BJ (cell line): ENCODE measurements around the gene FAM167B. TPM values are rescaled to one million over a fixed set of nuclear protein-coding genes. Genes with fewer than 3 reads are reported as not detected.
"Not testable (repeated sequence)": the region's sequence is repeated elsewhere in the genome, so short reads cannot be mapped to it uniquely, and the experiment has no call there.

Experiments
- CTCF ChIA-PET: fragments of 350-600 bp; formaldehyde crosslinking; extraction: SDS; loops from one replicate; lab custom pipeline; 2021; ENCODE audit warnings: antibody characterized with exemption, inconsistent platforms; lab: Yijun Ruan, JAX
- POLR2A ChIA-PET: fragments of 300-600 bp; sonication (Branson Sonifier 250); formaldehyde crosslinking; extraction: SDS; loops from one replicate; lab custom pipeline; 2021; ENCODE audit warnings: antibody characterized with exemption; lab: Charles Lee
- DNase-seq: peaks from one replicate; pipeline ENCODE4 v3.0.0-alpha.2; 2011; ENCODE audit warnings: low read depth
- H3K27me3 ChIP-seq: 2 replicates; pipeline ENCODE4 v1.6.0; 2011; ENCODE audit warnings: low read length; ENCODE audit not compliant: control insufficient read depth, insufficient read depth
- H3K36me3 ChIP-seq: 2 replicates; pipeline ENCODE4 v1.5.1; 2011; ENCODE audit warnings: low read length; ENCODE audit not compliant: control insufficient read depth, insufficient read depth
- H3K4me3 ChIP-seq: 2 replicates; pipeline ENCODE4 v1.5.1; 2011; ENCODE audit warnings: low read depth, mild to moderate bottlenecking, control low read depth, low read length
- polyA plus RNA-seq: library from polyadenylated mRNA; depleted of rRNA; stranded (reverse); fragments of >200 nt; gene quantifications from 2 replicates; pipeline ENCODE4 v1.2.3, GENCODE V29; 2011
- TF ChIP-seq, protein P1 (sequence below): IDR thresholded peaks from 2 replicates; pipeline ENCODE4 v1.5.1; 2011; ENCODE audit warnings: low read depth, mild to moderate bottlenecking, control low read depth, inconsistent platforms, low read length, moderate library complexity; ENCODE audit not compliant: insufficient read depth

FAM167B gene
- polyA plus RNA-seq, 1 experiment: 3.5 TPM

DNA sequence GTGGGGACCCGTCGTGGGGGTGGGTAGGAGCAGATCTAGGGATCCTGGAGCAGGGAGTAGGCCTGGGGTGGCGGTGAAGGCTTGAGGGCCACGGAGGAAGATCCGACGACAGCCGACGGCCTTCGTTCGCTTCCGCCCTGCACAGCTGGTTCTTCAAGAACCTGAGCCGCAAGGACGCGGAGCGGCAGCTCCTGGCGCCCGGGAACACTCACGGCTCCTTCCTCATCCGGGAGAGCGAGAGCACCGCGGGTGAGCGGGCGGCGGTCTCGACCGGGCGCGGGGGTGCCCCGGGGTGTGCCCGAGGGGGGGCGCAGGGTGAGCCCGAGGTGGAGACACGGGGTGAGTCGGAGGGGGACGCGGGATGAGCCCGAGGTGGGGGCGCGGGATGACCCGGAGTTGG, 28.4 kb downstream of the FAM167B start:
- no peaks in the 10 kb centered on the region for H3K36me3 ChIP-seq
- ChIA-PET CTCF (no interaction called here), POLR2A (no interaction called here)
- peaks cover 22% of the 10 kb centered on the region for H3K27me3 ChIP-seq
- DNase-seq: no peak
- TF ChIP-seq, protein P1, sequence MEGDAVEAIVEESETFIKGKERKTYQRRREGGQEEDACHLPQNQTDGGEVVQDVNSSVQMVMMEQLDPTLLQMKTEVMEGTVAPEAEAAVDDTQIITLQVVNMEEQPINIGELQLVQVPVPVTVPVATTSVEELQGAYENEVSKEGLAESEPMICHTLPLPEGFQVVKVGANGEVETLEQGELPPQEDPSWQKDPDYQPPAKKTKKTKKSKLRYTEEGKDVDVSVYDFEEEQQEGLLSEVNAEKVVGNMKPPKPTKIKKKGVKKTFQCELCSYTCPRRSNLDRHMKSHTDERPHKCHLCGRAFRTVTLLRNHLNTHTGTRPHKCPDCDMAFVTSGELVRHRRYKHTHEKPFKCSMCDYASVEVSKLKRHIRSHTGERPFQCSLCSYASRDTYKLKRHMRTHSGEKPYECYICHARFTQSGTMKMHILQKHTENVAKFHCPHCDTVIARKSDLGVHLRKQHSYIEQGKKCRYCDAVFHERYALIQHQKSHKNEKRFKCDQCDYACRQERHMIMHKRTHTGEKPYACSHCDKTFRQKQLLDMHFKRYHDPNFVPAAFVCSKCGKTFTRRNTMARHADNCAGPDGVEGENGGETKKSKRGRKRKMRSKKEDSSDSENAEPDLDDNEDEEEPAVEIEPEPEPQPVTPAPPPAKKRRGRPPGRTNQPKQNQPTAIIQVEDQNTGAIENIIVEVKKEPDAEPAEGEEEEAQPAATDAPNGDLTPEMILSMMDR: no peak
- no peak overlapping the region for H3K4me3 ChIP-seq

- Histone ChIP-seq H3K27me3 (peaks cover 22% of the 10 kb centered on the region), H3K36me3 (no peaks in the 10 kb centered on the region), H3K4me3 (no peak overlapping the region)
- ChIA-PET POLR2A (no interaction called here), CTCF (no interaction called here)
- TF ChIP-seq, protein P1: no peak
- DNase-seq: no peak
These were observed 29.2 kb downstream of the FAM167B start for GRCh38 chr1:32276032-32276782.

DNA sequence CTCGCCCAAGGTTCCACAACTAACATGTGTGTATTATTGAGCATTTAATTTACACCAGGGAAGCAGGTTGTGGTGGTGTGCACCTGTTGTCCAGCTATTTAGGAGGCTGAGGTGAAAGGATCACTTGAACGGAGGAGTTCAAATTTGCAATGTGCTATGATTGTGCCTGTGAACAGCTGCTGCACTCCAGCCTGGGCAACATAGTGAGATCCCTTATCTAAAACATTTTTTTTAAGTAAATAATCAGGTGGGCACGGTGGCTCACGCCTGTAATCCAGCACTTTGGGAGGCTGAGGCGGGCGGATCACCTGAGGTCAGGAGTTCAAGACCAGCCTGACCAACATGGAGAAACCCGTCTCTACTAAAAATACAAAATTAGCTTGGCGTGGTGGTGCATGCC, 37.8 kb downstream of the FAM167B start:
- H3K36me3 ChIP-seq, POLR2A ChIA-PET, CTCF ChIA-PET, H3K27me3 ChIP-seq, H3K4me3 ChIP-seq, DNase-seq: not testable (repeated sequence)

DNA sequence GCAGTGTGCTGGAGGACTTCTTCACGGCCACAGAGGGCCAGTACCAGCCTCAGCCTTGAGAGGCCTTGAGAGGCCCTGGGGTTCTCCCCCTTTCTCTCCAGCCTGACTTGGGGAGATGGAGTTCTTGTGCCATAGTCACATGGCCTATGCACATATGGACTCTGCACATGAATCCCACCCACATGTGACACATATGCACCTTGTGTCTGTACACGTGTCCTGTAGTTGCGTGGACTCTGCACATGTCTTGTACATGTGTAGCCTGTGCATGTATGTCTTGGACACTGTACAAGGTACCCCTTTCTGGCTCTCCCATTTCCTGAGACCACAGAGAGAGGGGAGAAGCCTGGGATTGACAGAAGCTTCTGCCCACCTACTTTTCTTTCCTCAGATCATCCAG, 38.6 kb downstream of the FAM167B start:
- POLR2A ChIA-PET: no interaction called here
- TF ChIP-seq, protein P1: no peak
- no peaks in the 10 kb centered on the region for H3K27me3 ChIP-seq
- H3K36me3 ChIP-seq: no peaks in the 10 kb centered on the region
- no peak overlapping the region for H3K4me3 ChIP-seq
- CTCF ChIA-PET: no interaction called here
- no peak for DNase-seq

- CTCF ChIA-PET: no interaction called here
- POLR2A ChIA-PET: no interaction called here
- Histone ChIP-seq H3K27me3 (no peaks in the 10 kb centered on the region), H3K4me3 (no peak overlapping the region), H3K36me3 (no peaks in the 10 kb centered on the region)
- no peak for DNase-seq
- TF ChIP-seq, protein P1: no peak
These were observed 39.7 kb downstream of the FAM167B start for GRCh38 chr1:32286763-32287162.

GRCh38 chr1:32289256-32289655, 42.2 kb downstream of the FAM167B start:
- H3K4me3 ChIP-seq: no peak overlapping the region
- CTCF ChIA-PET: interaction anchor here (1.6 kb wide), 1 partner anchor 9 kb away, joined by 6 read pairs; no protein-coding TSS in a partner anchor
- TF ChIP-seq, protein P1: no peak
- no peaks in the 10 kb centered on the region for H3K27me3 ChIP-seq
- H3K36me3 ChIP-seq: no peaks in the 10 kb centered on the region
- DNase-seq: no peak
- POLR2A ChIA-PET: no interaction called here
